DMS114 treated with DMSO at 0.1 percent for 48 hours (cell line): ENCODE results near the gene AMBP.

Experiments used
- DNase-seq: peaks from one replicate; lab custom pipeline; 2025; ENCODE audit not compliant: unreplicated experiment; lab: John Stamatoyannopoulos, UW

The AMBP gene

GRCh38 chr9:114033397-114034103, 44.5 kb downstream of the AMBP start:
- no peak for DNase-seq

DNA sequence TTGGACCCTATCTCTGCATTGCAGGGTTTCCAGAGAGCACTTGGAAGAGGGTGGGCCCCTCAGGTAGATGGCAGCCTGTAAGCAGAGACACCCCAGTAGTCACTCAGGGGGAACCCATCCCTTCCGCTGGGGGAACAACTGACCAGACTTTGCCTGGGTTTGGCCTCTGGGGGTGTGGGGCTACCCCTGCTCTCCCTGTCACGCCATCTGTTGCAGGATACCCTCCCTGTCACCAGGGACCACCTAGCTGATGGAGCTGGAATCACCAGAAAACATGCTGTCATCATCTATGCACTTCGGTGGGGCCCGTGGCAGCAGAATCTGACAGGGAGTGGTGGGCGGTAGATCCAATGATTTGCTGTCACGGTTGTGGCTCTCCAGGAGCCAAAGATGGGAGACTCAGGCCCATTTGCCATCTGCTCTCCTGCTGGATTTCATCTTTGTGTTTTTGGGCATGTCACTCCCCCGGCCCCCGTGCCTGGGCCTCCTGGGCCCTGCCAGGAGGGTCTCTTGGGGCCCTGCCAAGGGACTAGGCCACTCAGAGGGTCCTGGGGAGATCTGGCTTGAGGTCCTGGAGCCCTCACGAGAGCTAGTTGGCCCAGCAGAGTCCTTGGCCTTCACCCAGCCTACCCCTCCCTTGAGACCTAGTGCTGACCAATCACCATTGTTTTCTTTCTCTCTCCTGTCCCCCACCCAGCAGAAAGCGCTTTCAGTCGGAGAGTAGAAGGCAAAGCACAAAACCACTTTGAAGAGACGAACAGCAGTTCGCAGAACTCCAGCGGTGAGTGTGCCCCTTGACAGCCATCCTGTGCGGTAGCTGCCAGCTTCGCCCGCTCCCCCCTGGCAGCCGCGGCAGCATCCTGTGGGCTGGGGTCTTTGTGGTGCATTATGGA, 45.9 kb downstream of the AMBP start:
- DNase-seq, result no peak

DNA sequence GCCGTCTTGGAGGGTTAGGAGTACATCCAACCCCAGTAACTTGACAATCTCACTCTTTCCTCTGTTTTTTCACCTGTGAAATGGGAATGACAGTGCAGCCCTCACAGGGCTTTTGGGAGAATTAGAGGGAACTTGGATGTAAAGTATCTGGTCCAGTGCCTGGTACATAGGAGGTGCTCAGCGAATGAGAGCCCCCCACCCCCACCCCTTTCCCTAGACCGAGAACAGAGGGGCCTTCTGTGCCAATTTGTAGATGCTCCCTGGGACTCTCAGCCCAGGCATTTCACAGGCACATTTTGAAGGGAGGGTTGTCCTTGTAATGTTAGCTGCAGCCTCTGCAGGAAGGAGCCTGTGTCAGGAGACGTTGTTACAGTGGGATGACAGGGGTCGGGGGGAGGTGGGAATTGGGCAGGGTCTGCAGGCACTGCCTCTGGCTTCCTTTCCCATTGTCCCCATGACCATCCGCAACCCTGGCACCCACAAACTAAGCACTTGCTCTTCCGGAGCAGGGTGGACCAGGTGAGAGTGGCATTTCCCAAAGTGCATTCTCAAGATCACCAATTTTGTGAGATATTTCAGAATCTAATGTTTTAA, 47.0 kb downstream of the AMBP start:
- DNase-seq, result no peak

GRCh38 chr9:114030364-114030763, 47.7 kb downstream of the AMBP start:
- no peak for DNase-seq

GRCh38 chr9:114029311-114030170, 48.6 kb downstream of the AMBP start:
- no peak for DNase-seq

- no peak for DNase-seq
Observed at GRCh38 chr9:114028646-114029045, 49.5 kb downstream of the AMBP start.

DNA sequence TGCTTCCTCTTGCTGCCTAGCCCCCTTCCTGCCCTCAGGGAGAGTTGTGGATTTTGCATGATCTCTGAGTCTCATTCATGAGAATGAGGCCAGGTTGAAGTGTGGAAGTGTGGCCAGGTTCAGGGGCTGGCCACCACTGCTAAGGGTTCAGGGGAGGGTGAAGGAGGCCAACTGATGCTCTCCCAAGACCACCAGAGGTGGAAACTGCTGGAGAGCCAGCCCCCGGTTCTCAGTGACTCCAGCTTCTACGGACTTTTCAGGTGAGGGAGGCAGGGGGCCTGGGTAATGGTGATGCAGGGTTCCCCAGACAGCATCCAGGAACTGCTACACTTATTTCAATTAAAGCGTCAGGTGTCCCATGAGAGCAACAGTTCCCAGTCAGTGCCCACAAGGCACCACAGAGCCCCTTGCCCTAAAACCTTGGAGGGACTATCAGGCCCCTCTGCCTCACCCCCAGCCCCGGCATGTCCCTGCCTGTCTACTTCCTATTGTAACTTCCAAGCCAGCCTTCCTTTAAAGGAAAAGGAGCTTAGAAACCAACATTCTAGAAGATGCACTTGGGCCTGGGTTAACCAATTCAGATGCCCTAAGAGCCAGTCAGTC, 50.1 kb downstream of the AMBP start:
- DNase-seq, result no peak

DNA sequence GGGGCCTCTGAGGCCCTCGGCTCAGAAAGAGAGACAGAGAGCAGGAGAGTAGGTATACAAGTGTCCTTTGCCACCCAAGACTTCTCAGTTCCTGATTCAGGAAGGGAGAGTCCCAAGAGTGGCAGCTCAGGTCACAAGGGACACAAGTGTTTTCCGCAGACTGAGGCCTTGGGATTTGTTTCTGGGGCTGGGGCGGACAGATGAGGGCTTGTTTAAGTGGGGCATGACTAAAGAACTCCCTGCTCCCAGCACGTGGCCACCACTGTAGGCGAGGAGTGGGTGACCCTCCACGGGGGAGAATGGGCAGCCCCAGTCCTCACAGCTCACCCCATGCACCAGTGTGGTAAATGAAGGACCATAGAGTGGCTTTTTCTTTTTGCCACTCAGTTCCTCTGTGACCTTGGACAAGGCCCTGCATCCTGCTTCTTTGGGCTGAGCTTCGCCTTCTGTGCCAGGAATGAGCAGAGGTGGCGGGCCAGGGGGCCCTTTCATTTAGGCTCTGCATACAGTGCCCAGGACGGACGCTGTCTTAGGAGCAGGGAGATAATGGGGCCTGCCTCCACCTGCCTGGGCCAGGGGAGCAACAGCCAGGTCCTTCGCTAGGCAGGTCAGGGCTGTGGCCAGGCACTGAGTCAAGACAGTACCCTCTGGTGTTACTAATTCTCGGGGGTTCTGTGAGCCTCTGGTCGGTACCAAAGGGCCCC, 50.8 kb downstream of the AMBP start:
- no peak for DNase-seq

DNA sequence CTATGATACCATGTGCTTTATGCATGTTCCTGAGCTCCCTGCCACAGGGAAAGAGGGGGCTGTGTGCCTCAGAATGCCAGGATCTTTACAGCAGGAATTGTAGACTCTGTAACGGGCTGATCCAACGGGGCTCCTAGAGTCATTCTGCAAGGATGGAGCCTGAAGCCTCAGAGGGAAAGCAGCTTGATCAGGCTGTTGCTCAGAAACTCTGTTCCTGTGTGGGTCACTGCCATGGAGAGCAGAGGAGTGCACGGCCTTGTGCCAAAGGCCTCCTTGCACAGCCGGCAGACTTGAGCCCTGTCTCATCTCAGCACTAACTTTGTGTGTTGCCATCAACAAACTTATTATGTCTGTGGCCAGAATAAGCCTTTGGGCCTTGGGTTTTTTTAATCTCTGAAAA, 51.8 kb downstream of the AMBP start:
- DNase-seq, result no peak

DNA sequence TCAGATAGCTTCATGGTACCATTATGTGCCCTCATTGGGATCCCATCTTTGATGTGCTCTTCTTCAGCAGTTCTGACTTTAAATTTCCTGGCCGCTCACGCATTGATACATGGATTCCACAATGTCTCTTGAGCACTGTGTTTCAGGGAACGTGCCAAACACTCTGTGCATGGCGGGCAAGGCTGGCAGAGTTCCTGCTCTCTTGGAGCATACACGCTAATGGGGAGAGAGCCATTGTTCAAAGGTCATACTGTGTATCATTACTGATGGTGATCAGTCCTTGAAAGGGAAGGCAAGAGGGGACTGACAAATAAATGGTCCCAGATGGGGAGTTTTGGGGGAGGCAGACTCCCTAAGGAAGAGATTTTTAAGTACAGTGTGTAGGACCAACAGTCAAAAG, 52.3 kb downstream of the AMBP start:
- no peak for DNase-seq

DNA sequence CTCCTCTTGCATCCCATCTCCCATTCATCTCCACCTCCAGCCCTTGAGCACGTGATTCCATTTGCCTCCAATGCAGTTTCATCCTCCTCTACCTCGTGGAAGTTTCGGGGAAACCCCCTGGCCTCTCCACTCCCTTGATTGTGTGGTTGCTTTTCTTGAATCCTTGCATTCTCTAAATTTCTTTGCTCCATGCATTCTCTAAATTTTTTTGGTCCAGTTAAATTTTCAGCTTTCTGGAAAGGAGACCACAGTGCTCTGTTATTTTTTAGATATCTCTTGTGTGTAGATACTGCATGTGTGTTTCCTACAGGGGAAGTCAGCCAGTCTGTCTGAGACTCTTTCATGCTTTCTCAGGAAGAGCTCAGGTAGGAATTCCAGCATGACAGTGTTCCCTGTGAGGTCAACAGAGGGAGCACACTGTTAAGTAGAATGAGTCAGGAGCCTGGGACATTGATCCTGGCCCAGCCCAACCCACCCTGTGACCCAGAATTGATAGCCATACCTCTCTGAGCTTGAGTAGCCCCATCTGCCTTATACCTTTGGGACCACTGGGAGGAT, 52.8 kb downstream of the AMBP start:
- DNase-seq, result no peak

DNA sequence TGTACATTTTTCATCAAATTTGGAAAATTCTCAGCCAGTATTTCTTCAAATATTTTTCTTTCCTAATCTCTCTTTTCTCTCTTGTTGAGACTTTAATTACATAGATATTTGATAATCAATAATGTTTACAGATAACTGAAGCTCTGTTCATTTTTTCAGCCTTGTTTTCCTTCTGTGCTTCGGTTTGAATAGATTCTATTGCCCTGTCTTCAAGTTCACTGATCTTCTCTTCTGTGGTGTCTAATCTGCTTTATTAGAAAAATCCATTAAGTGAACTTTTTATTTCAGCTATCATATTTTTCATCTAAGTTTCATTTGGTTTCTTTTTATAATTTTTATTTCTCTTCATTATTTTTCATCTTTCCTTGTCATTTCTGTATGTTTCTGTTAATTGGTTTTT, 54.1 kb downstream of the AMBP start:
- no peak for DNase-seq

- DNase-seq, result no peak
Observed at GRCh38 chr9:114021578-114021977, 56.5 kb downstream of the AMBP start.

DNA sequence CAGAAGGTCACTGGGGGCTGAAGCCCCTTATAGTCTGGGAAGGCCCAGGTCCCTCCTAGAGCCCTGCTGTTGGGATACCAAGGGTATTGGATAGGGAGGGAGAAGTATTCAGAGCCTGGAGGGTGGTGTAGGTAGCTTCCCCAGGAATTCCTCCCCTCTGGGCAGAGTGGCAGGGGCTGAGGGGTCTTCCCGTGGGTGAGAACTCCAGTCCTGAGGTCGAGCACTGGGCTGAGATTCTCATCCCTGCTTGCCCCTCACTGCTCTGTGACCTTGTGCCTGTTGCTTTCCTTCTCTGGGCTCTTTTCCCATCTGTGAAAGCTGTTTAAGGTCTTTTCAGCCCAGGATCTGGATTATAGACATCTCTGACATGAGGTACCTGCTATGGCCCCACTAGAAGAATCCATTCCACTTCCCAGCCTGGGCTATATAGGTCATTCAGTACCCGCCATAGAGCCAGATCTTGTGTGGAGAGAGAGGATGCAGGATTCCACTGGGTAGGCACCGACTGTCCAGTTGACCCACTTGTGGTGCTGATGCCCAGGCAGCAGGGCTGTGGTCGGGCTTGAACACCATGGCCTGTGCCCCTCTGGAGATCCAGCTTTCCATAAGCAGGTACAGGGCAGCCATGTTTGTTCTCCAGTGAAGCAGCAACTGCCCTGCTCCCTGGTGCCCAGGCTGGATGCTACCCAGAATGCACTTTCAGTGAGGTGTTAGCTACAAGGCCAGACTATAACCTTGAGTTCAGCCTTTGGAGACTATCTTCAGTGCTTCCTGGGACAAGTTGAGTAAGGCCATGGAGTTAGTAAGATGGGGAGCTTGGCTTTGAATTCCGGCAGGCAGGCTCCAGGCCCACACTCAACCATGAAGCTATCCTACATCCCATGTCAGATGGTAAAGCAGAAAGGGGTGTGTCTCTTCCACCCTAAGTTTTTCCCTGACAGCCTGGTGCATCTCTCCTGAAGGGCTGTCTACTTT, 60.1 kb downstream of the AMBP start:
- no peak for DNase-seq

DNA sequence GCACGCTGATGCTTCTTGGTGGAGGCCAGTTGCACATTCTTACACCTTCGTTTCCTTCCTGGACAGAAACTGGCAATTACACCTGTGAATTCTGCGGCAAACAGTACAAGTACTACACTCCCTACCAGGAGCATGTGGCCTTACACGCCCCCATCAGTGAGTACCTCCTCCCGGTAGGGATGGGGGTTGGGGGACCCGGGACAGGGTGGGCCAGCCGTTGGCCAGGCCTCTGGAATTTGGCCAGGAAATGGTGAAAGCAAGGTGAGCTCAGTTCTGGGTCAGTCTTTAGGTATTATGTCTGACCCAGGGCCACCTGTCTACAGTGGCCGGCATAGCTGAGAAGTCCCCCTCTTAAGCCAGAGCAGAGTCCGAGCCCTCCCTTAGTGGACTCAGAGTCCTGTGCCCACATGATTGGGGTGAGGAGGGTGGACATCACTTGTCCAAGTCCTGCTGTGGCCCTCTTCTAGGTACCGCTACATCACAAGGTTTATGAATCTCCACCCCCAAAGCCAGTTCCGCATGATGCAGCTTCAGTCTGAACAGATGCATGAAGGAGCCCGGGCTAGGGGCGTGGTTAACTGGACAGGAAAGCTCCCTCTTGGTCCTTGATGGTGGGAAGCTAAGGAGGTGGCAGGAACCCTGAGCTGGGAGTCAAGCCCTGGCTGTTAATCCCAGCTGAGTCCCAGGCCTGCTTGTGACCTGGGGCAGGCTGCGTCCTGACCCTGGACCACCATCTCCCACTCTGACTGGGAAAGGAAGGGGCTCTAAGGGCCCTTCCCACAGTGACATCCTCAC, 61.3 kb downstream of the AMBP start:
- no peak for DNase-seq

- no peak for DNase-seq
Observed at GRCh38 chr9:114016101-114016500, 62.0 kb downstream of the AMBP start.

GRCh38 chr9:114015607-114016006, 62.5 kb downstream of the AMBP start:
- no peak for DNase-seq

DNA sequence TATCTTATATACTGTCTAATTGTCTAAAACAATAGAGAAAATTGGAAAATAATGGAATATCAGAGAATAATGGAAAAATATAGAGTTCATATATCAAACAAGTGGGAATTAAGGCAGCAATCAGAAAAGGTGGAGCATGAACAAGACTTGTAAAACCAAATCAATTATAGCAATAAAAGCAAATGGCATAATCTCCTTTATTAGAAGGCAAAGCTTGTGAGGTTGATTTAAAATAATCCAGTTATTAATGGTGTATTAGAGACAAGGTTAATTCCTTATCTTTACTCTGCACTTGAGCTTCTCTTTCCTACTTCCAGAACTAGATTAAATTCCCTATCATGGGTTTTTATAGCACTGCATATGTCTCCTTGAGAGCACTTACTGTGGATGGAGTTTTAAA, 64.1 kb downstream of the AMBP start:
- DNase-seq, result no peak
